HepG2 (cell line): ENCODE measurements around the gene CCDC57. TPM values are rescaled to one million over a fixed set of nuclear protein-coding genes. Genes with fewer than 3 reads are reported as not detected.

Experiments
- GFI1 ChIP-seq: sonication (generic); formaldehyde crosslinking; IDR thresholded peaks from 2 replicates; pipeline ENCODE4 v1.5.0; 2020; ENCODE audit warnings: missing genetic modification reagents, mild to moderate bottlenecking, borderline replicate concordance
- HNRNPH1 ChIP-seq: fragments of 200-400 bp; formaldehyde crosslinking; optimal IDR thresholded peaks from 2 replicates; pipeline ENCODE3; 2017; ENCODE audit warnings: mild to moderate bottlenecking, low read depth, low read length
- MAZ ChIP-seq, 2 experiments: sonication (generic) in 1 of 2; formaldehyde crosslinking in 1 of 2; IDR thresholded peaks; 2 replicates each; pipeline versions ENCODE4 v1.5.0 to v1.6.1; 2012 to 2020; ENCODE audit warnings: low read depth in 2 of 2, mild to moderate bottlenecking in 2 of 2, borderline replicate concordance in 1 of 2, improper control_type of control experiment in 1 of 2, low read length in 1 of 2, missing genetic modification reagents in 1 of 2, moderate library complexity in 1 of 2
- MED1 ChIP-seq: sonication (generic); formaldehyde crosslinking; IDR thresholded peaks from 2 replicates; pipeline ENCODE4 v1.4.0; 2020; ENCODE audit warnings: missing genetic modification reagents
- NBN ChIP-seq: fragments of 450-650 bp; conservative IDR thresholded peaks from 2 replicates; pipeline ENCODE4 v1.6.1; 2017
- RAD21 ChIP-seq: fragments of 450-650 bp; formaldehyde crosslinking; IDR thresholded peaks from 2 replicates; pipeline ENCODE4 v1.5.0; 2020; ENCODE audit warnings: mild to moderate bottlenecking
- STAG1 ChIP-seq: sonication (generic); formaldehyde crosslinking; IDR thresholded peaks from 2 replicates; pipeline ENCODE4 v1.4.0; 2020; ENCODE audit warnings: missing genetic modification reagents
- XBP1 ChIP-seq: sonication (generic); formaldehyde crosslinking; IDR thresholded peaks from 2 replicates; pipeline ENCODE4 v1.5.0; 2020; ENCODE audit warnings: missing genetic modification reagents
- ZNF253 ChIP-seq: sonication (generic); formaldehyde crosslinking; IDR thresholded peaks from 2 replicates; pipeline ENCODE4 v1.8.0; 2022; ENCODE audit warnings: mild to moderate bottlenecking, missing genetic modification reagents, borderline replicate concordance
- ZNF292 ChIP-seq: sonication (generic); formaldehyde crosslinking; IDR thresholded peaks from 2 replicates; pipeline ENCODE4 v1.8.1; 2022; ENCODE audit warnings: mild to moderate bottlenecking, low read depth, missing genetic modification reagents, borderline replicate concordance
- ZNF354B ChIP-seq: sonication (generic); formaldehyde crosslinking; IDR thresholded peaks from 2 replicates; pipeline ENCODE4 v1.8.0; 2022; ENCODE audit warnings: mild to moderate bottlenecking, missing genetic modification reagents
- ZSCAN25 ChIP-seq: sonication (generic); formaldehyde crosslinking; IDR thresholded peaks from 2 replicates; pipeline ENCODE4 v1.8.0; 2022; ENCODE audit warnings: mild to moderate bottlenecking, missing genetic modification reagents
- ZSCAN5A ChIP-seq: sonication (generic); formaldehyde crosslinking; IDR thresholded peaks from 2 replicates; pipeline ENCODE4 v1.8.0; 2022; ENCODE audit warnings: mild to moderate bottlenecking, missing genetic modification reagents, borderline replicate concordance
- polyA plus RNA-seq, 8 experiments: library from polyadenylated mRNA; depleted of rRNA in 3 of 8; stranded (reverse) in 7 of 8; unstranded in 1 of 8; fragments of >200 nt; fragmentation: Illumina TruSeq in 4 of 8; extraction: Trizol in 4 of 8; gene quantifications; 2 replicates each; pipeline versions ENCODE4 v1.2.1 to v1.2.3, GENCODE V29; 2011 to 2016; ENCODE audit warnings: low read depth in 4 of 8, missing spikeins in 1 of 8, mixed read lengths in 1 of 8; ENCODE audit not compliant: insufficient read depth in 1 of 8
- total RNA-seq, 5 experiments: library from RNA; depleted of rRNA; stranded (reverse); fragments of >200 nt; fragmentation: Illumina TruSeq; extraction: Trizol; gene quantifications; 2 replicates each; pipeline ENCODE4 v1.2.3, GENCODE V29; 2016; ENCODE audit warnings: low read depth in 1 of 5
- TF ChIP-seq, protein P1 (sequence below): sonication (generic); formaldehyde crosslinking; IDR thresholded peaks from 2 replicates; pipeline ENCODE4 v1.4.0; 2020; ENCODE audit warnings: missing genetic modification reagents
- TF ChIP-seq, protein P2 (sequence below): sonication (generic); formaldehyde crosslinking; IDR thresholded peaks from 2 replicates; pipeline ENCODE4 v1.5.1; 2020; ENCODE audit warnings: mild to moderate bottlenecking, missing genetic modification reagents, borderline replicate concordance
- TF ChIP-seq, protein P3 (sequence below): sonication (generic); formaldehyde crosslinking; IDR thresholded peaks from 2 replicates; pipeline ENCODE4 v1.4.0; 2020; ENCODE audit warnings: mild to moderate bottlenecking, missing genetic modification reagents, borderline replicate concordance
- TF ChIP-seq, protein P4 (sequence below): sonication (generic); formaldehyde crosslinking; IDR thresholded peaks from 2 replicates; pipeline ENCODE4 v1.5.0; 2020; ENCODE audit warnings: mild to moderate bottlenecking, low read depth, missing genetic modification reagents, borderline replicate concordance

CCDC57 gene
- total and polyA plus RNA-seq, 2 of the 13 experiments (the other 11 are each of a cell fraction or from before 2014, with no cell fraction given), result 59.3 to 59.9 TPM

DNA sequence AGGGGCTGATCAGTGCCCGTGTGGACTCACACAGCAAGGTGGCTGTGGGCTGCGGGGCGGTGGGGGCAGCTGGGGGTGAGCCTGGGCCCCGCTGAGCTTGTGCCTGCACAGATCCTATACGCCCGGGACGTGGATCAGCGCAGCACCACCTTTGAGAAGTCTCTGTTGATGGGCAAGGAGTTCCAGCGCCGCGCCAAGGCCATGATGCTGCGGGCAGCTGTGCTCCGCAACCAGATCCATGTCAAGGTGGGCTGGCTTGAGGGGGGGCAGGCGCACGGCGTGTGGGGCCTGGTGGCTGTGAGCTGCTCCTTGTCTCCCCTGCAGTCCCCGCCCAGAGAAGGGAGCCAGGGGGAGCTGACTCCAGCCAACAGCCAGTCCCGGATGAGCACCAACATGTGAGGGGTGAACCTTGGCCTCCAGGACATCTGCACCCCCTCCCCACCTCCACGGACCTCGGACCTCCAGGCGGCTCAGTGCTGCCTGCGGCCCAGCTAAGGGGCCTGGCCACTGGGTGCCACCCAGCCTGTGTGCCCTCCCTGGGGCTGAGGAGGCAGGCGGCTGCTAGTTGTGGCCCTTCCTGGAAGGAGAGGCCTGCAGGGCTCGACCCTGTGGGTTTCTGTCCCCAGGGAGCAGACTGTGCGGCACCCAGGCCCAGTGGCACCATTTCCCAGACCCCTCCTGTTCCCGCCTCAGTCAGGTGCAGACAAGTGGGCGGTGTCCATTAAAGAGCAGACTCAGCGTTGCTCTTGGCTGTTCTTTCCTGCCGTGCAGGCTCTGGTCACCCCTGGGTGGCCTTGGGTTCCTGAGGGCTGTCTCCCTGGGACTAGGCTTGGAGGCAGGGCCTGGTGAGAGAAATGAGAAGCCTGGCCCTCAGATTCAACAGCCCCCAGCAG lies 155.7 kb downstream of the CCDC57 start (continued):
- TF ChIP-seq, protein P1, sequence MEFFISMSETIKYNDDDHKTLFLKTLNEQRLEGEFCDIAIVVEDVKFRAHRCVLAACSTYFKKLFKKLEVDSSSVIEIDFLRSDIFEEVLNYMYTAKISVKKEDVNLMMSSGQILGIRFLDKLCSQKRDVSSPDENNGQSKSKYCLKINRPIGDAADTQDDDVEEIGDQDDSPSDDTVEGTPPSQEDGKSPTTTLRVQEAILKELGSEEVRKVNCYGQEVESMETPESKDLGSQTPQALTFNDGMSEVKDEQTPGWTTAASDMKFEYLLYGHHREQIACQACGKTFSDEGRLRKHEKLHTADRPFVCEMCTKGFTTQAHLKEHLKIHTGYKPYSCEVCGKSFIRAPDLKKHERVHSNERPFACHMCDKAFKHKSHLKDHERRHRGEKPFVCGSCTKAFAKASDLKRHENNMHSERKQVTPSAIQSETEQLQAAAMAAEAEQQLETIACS (CRISPR knock-in tag), result no peak
- TF ChIP-seq ZNF253 (CRISPR knock-in tag) (no peak), ZSCAN5A (CRISPR knock-in tag) (no peak), STAG1 (no peak), HNRNPH1 (no peak), GFI1 (peak; percentile 36; the same call in 1 of the 2 replicates), ZNF354B (no peak), ZNF292 (CRISPR knock-in tag) (peak; percentile 93), RAD21 (CRISPR knock-in tag) (peak; percentile 52), ZSCAN25 (peak; percentile 75; the same call in 1 of the 2 replicates), MAZ (IDR thresholded peaks at IDR 0.05; ENCODE audit: borderline replicate concordance, low read depth, low read length) (peak; percentile 8; the same call in 1 of the 2 replicates), MAZ (CRISPR knock-in tag; IDR thresholded peaks at IDR 0.05; ENCODE audit: low read depth) (peak; percentile 95), MED1 (CRISPR knock-in tag) (peak; percentile 54), NBN (no peak), XBP1 (CRISPR knock-in tag) (no peak)
- TF ChIP-seq, protein P2, sequence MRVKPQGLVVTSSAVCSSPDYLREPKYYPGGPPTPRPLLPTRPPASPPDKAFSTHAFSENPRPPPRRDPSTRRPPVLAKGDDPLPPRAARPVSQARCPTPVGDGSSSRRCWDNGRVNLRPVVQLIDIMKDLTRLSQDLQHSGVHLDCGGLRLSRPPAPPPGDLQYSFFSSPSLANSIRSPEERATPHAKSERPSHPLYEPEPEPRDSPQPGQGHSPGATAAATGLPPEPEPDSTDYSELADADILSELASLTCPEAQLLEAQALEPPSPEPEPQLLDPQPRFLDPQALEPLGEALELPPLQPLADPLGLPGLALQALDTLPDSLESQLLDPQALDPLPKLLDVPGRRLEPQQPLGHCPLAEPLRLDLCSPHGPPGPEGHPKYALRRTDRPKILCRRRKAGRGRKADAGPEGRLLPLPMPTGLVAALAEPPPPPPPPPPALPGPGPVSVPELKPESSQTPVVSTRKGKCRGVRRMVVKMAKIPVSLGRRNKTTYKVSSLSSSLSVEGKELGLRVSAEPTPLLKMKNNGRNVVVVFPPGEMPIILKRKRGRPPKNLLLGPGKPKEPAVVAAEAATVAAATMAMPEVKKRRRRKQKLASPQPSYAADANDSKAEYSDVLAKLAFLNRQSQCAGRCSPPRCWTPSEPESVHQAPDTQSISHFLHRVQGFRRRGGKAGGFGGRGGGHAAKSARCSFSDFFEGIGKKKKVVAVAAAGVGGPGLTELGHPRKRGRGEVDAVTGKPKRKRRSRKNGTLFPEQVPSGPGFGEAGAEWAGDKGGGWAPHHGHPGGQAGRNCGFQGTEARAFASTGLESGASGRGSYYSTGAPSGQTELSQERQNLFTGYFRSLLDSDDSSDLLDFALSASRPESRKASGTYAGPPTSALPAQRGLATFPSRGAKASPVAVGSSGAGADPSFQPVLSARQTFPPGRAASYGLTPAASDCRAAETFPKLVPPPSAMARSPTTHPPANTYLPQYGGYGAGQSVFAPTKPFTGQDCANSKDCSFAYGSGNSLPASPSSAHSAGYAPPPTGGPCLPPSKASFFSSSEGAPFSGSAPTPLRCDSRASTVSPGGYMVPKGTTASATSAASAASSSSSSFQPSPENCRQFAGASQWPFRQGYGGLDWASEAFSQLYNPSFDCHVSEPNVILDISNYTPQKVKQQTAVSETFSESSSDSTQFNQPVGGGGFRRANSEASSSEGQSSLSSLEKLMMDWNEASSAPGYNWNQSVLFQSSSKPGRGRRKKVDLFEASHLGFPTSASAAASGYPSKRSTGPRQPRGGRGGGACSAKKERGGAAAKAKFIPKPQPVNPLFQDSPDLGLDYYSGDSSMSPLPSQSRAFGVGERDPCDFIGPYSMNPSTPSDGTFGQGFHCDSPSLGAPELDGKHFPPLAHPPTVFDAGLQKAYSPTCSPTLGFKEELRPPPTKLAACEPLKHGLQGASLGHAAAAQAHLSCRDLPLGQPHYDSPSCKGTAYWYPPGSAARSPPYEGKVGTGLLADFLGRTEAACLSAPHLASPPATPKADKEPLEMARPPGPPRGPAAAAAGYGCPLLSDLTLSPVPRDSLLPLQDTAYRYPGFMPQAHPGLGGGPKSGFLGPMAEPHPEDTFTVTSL, result peak; percentile 79; the same call in 1 of the 2 replicates
- TF ChIP-seq, protein P3, sequence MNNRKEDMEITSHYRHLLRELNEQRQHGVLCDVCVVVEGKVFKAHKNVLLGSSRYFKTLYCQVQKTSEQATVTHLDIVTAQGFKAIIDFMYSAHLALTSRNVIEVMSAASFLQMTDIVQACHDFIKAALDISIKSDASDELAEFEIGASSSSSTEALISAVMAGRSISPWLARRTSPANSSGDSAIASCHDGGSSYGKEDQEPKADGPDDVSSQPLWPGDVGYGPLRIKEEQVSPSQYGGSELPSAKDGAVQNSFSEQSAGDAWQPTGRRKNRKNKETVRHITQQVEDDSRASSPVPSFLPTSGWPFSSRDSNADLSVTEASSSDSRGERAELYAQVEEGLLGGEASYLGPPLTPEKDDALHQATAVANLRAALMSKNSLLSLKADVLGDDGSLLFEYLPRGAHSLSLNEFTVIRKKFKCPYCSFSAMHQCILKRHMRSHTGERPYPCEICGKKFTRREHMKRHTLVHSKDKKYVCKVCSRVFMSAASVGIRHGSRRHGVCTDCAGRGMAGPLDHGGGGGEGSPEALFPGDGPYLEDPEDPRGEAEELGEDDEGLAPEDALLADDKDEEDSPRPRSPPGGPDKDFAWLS (CRISPR knock-in tag), result peak; percentile 87; the same call in 1 of the 2 replicates
- TF ChIP-seq, protein P4, sequence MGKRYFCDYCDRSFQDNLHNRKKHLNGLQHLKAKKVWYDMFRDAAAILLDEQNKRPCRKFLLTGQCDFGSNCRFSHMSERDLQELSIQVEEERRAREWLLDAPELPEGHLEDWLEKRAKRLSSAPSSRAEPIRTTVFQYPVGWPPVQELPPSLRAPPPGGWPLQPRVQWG (CRISPR knock-in tag), result no peak
